Activated gamma-delta T cell treated with anti-CD3 and anti-CD28 coated beads, Interleukin-2, amount 50 U/mL, for 16 hours (primary cell): ENCODE results near the gene LCOR.

Experiments used
- DNase-seq: peaks from one replicate; pipeline ENCODE4 v3.0.0-alpha.2; 2020; ENCODE audit warnings: low read depth

Gene LCOR

GRCh38 chr10:96890172-96890513 lies 58.0 kb downstream of the LCOR start:
- no peak for DNase-seq

GRCh38 chr10:96890580-96890979 lies 58.5 kb downstream of the LCOR start:
- no peak for DNase-seq

- no peak for DNase-seq
These were observed 59.7 kb downstream of the LCOR start for GRCh38 chr10:96891840-96892239.

GRCh38 chr10:96895662-96896424 lies 63.7 kb downstream of the LCOR start:
- DNase-seq: no peak

GRCh38 chr10:96896884-96897589 lies 64.9 kb downstream of the LCOR start:
- DNase-seq: no peak

GRCh38 chr10:96902117-96902516 lies 70.0 kb downstream of the LCOR start:
- DNase-seq: no peak

- DNase-seq: no peak
These were observed 70.7 kb downstream of the LCOR start for GRCh38 chr10:96902731-96903358.

- no peak for DNase-seq
These were observed 72.5 kb downstream of the LCOR start for GRCh38 chr10:96904648-96905047.

- no peak for DNase-seq
These were observed 74.8 kb downstream of the LCOR start for GRCh38 chr10:96906864-96907263.

- DNase-seq: no peak
These were observed 78.6 kb downstream of the LCOR start for GRCh38 chr10:96910488-96911395.

GRCh38 chr10:96912405-96912804 lies 80.3 kb downstream of the LCOR start:
- no peak for DNase-seq

- DNase-seq: no peak
These were observed 81.8 kb downstream of the LCOR start for GRCh38 chr10:96913906-96914305.

GRCh38 chr10:96917628-96918027 lies 85.5 kb downstream of the LCOR start:
- DNase-seq: no peak

- DNase-seq: no peak
These were observed 86.3 kb downstream of the LCOR start for GRCh38 chr10:96918214-96919002.

- DNase-seq: no peak
These were observed 87.8 kb downstream of the LCOR start for GRCh38 chr10:96919785-96920430.

- DNase-seq: no peak
These were observed 89.6 kb downstream of the LCOR start for GRCh38 chr10:96921655-96922054.

GRCh38 chr10:96922978-96923948 lies 91.2 kb downstream of the LCOR start:
- DNase-seq: no peak

- no peak for DNase-seq
These were observed 92.8 kb downstream of the LCOR start for GRCh38 chr10:96924861-96925260.

- DNase-seq: no peak
These were observed 98.4 kb downstream of the LCOR start for GRCh38 chr10:96930469-96930868.

GRCh38 chr10:96935148-96935547 lies 103.0 kb downstream of the LCOR start:
- no peak for DNase-seq
